HepG2 (cell line): ENCODE results near the gene ZIC3.

Experiments
- CTCF ChIP-seq: sonication (generic); formaldehyde crosslinking; IDR thresholded peaks from 2 replicates; pipeline ENCODE4 v1.5.0; 2020; ENCODE audit warnings: mild to moderate bottlenecking, missing genetic modification reagents, moderate library complexity
- HDAC1 ChIP-seq: sonication (generic); formaldehyde crosslinking; IDR thresholded peaks from 2 replicates; pipeline ENCODE4 v1.5.1; 2020; ENCODE audit warnings: mild to moderate bottlenecking, missing genetic modification reagents
- SIN3A ChIP-seq: IDR thresholded peaks from 2 replicates; pipeline ENCODE4 v1.6.1; 2011; ENCODE audit warnings: low read depth, mild to moderate bottlenecking, control low read depth, low read length, borderline replicate concordance
- ZNF318 ChIP-seq: sonication (generic); formaldehyde crosslinking; IDR thresholded peaks from 2 replicates; pipeline ENCODE4 v1.4.0; 2020; ENCODE audit warnings: mild to moderate bottlenecking, missing genetic modification reagents

- TF ChIP-seq CTCF (CRISPR knock-in tag) (no peak), SIN3A (no peak), ZNF318 (no peak), HDAC1 (CRISPR knock-in tag) (no peak)
Observed at GRCh38 chrX:137563681-137564651, 2.0 kb upstream of the ZIC3 start.
